WTC11 (cell line): ENCODE measurements around the gene HIBADH. TPM values are rescaled to one million over a fixed set of nuclear protein-coding genes. Genes with fewer than 3 reads are reported as not detected.
A peak's percentile ranks its signal among the peaks of the same experiment; 100 is the strongest.

Experiments used
- ATAC-seq: fragments of 200-7000 bp; cut with Tn5 transposase; 2 replicates; pipeline ENCODE4 v1.10.0; 2021; ENCODE audit warnings: mild to moderate bottlenecking, moderate library complexity
- CTCF ChIA-PET: fragments of 300-600 bp; sonication (Branson Sonifier 250); formaldehyde crosslinking; loops from one replicate; lab custom pipeline; 2021; ENCODE audit warnings: antibody characterized with exemption; lab: Charles Lee
- POLR2A ChIA-PET: fragments of 350-600 bp; sonication (Branson Sonifier 250); formaldehyde crosslinking; loops from one replicate; lab custom pipeline; 2021; ENCODE audit warnings: antibody characterized with exemption; lab: Charles Lee
- DNase-seq: peaks from one replicate; pipeline ENCODE4 v3.0.0; 2021; ENCODE audit warnings: low spot score
- H3K27ac Mint-ChIP-seq: 2 replicates; pipeline ENCODE4 v1.8.0; 2021; ENCODE audit warnings: mixed read lengths
- H3K27me3 Mint-ChIP-seq: 2 replicates; pipeline ENCODE4 v1.8.0; 2021; ENCODE audit warnings: low read depth, mild to moderate bottlenecking, moderate library complexity, mixed read lengths
- H3K36me3 Mint-ChIP-seq: 2 replicates; pipeline ENCODE4 v1.8.0; 2021; ENCODE audit warnings: mixed read lengths
- H3K4me1 Mint-ChIP-seq: 2 replicates; pipeline ENCODE4 v1.8.0; 2022; ENCODE audit warnings: mixed read lengths
- H3K4me3 Mint-ChIP-seq: 2 replicates; pipeline ENCODE4 v1.8.0; 2021; ENCODE audit warnings: mild to moderate bottlenecking, moderate library complexity, mixed read lengths
- H3K9me3 Mint-ChIP-seq: 2 replicates; pipeline ENCODE4 v1.8.0; 2021; ENCODE audit warnings: mixed read lengths
- CDX4 ChIP-seq: fragments of 250-450 bp; sonication (Bioruptor Pico); IDR thresholded peaks from 2 replicates; pipeline ENCODE4 v1.9.0; 2021; ENCODE audit warnings: moderate library complexity, mild to moderate bottlenecking, inconsistent platforms, borderline replicate concordance
- E2F5 ChIP-seq: sonication (generic); formaldehyde crosslinking; IDR thresholded peaks from 2 replicates; pipeline ENCODE4 v1.8.1; 2022; ENCODE audit warnings: mild to moderate bottlenecking, moderate library complexity, missing genetic modification reagents
- ELF4 ChIP-seq: sonication (generic); formaldehyde crosslinking; IDR thresholded peaks from 2 replicates; pipeline ENCODE4 v1.8.1; 2022; ENCODE audit warnings: low read depth, mild to moderate bottlenecking, moderate library complexity, missing genetic modification reagents
- ETV6 ChIP-seq: sonication (generic); formaldehyde crosslinking; IDR thresholded peaks from 2 replicates; pipeline ENCODE4 v1.8.1; 2022; ENCODE audit warnings: mild to moderate bottlenecking, missing genetic modification reagents
- FOXK1 ChIP-seq: sonication (generic); formaldehyde crosslinking; IDR thresholded peaks from 2 replicates; pipeline ENCODE4 v1.8.0; 2022; ENCODE audit warnings: mild to moderate bottlenecking, moderate library complexity, missing genetic modification reagents
- FOXP4 ChIP-seq: sonication (generic); formaldehyde crosslinking; IDR thresholded peaks from 2 replicates; pipeline ENCODE4 v1.8.0; 2022; ENCODE audit warnings: mild to moderate bottlenecking, missing genetic modification reagents
- GABPB1 ChIP-seq: sonication (generic); formaldehyde crosslinking; IDR thresholded peaks from 2 replicates; pipeline ENCODE4 v1.8.1; 2023; ENCODE audit warnings: mild to moderate bottlenecking, missing genetic modification reagents
- NR1H2 ChIP-seq: sonication (generic); formaldehyde crosslinking; IDR thresholded peaks from 2 replicates; pipeline ENCODE4 v1.9.0; 2021; ENCODE audit warnings: mild to moderate bottlenecking, moderate library complexity, missing genetic modification reagents
- OVOL2 ChIP-seq: fragments of 250-450 bp; sonication (Bioruptor Pico); IDR thresholded peaks from 2 replicates; pipeline ENCODE4 v1.9.0; 2021; ENCODE audit warnings: mild to moderate bottlenecking, borderline replicate concordance
- RELA ChIP-seq: sonication (generic); formaldehyde crosslinking; IDR thresholded peaks from 2 replicates; pipeline ENCODE4 v1.8.1; 2022; ENCODE audit warnings: missing genetic modification reagents, mild to moderate bottlenecking, borderline replicate concordance
- RORB ChIP-seq: fragments of 250-450 bp; sonication (Bioruptor Pico); IDR thresholded peaks from 2 replicates; pipeline ENCODE4 v1.9.0; 2021; ENCODE audit warnings: mild to moderate bottlenecking
- TCF7 ChIP-seq: sonication (generic); formaldehyde crosslinking; IDR thresholded peaks from 2 replicates; pipeline ENCODE4 v1.8.0; 2022; ENCODE audit warnings: mild to moderate bottlenecking, low read depth, missing genetic modification reagents, moderate library complexity
- USF2 ChIP-seq: sonication (generic); formaldehyde crosslinking; IDR thresholded peaks from 2 replicates; pipeline ENCODE4 v1.8.1; 2023; ENCODE audit warnings: mild to moderate bottlenecking, missing genetic modification reagents, moderate library complexity
- ZNF121 ChIP-seq: sonication (generic); formaldehyde crosslinking; IDR thresholded peaks from 2 replicates; pipeline ENCODE4 v1.8.0; 2023; ENCODE audit warnings: missing genetic modification reagents
- ZNF423 ChIP-seq: fragments of 250-450 bp; sonication (Bioruptor Pico); IDR thresholded peaks from 2 replicates; pipeline ENCODE4 v2.1.2; 2022; ENCODE audit warnings: mild to moderate bottlenecking, moderate library complexity
- total RNA-seq: library from RNA; stranded (reverse); gene quantifications from 3 replicates; pipeline ENCODE4 v1.2.3, GENCODE V29; 2021
- TF ChIP-seq, protein P1 (sequence below): sonication (generic); formaldehyde crosslinking; IDR thresholded peaks from 2 replicates; pipeline ENCODE4 v1.8.1; 2023; ENCODE audit warnings: mild to moderate bottlenecking, moderate library complexity, missing genetic modification reagents
- TF ChIP-seq, protein P2 (sequence below): fragments of 250-450 bp; sonication (Bioruptor Pico); IDR thresholded peaks from 2 replicates; pipeline ENCODE4 v1.9.0; 2021; ENCODE audit warnings: mild to moderate bottlenecking
- TF ChIP-seq, protein P3 (sequence below): sonication (generic); formaldehyde crosslinking; conservative IDR thresholded peaks from 2 replicates; pipeline ENCODE4 v1.8.1; 2023; ENCODE audit warnings: mild to moderate bottlenecking, low read depth, missing genetic modification reagents, moderate library complexity
- TF ChIP-seq, protein P4 (sequence below): sonication (generic); formaldehyde crosslinking; IDR thresholded peaks from 2 replicates; pipeline ENCODE4 v1.8.0; 2023; ENCODE audit warnings: missing genetic modification reagents

Gene HIBADH
- total RNA-seq, 1 experiment from 2014 or later = 27.9 TPM

DNA sequence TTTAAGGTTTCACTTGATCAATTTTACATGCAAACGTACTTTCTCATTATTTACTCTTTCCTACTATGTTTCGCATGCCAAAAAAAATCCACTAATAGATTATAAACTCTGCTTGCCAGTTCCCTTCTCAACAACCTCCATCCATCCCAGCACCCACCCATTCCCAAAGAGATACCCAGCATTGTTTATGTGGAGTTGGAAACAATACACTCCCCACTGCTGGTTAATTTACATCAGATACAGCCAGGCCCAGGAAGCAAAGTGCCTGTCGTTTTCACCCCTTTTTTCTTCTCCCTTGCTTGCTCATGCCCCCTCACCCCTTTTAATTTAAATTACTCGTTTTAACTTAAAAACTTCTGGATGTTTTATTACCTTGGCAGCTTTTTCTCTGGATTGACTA, 59.9 kb downstream of the HIBADH start:
- Mint-ChIP-seq H3K9me3 (peaks cover 3% of the 10 kb centered on the region), H3K27ac (peak overlapping the region; percentile 89), H3K36me3 (peaks cover 3% of the 10 kb centered on the region; the same call in 1 of the 2 replicates), H3K4me3 (peak overlapping the region; percentile 60), H3K4me1 (peaks cover 66% of the 10 kb centered on the region), H3K27me3 (no peaks in the 10 kb centered on the region)
- CTCF ChIA-PET = no interaction called here
- peak; percentile 98 for ATAC-seq
- peak; percentile 33 for DNase-seq
- POLR2A ChIA-PET = no interaction called here
- TF ChIP-seq USF2 = no peak
- TF ChIP-seq ELF4 (CRISPR knock-in tag) = no peak
- no peak for TF ChIP-seq NR1H2 (CRISPR knock-in tag)
- TF ChIP-seq OVOL2 (CRISPR knock-in tag) = no peak
- TF ChIP-seq ZNF121 (CRISPR knock-in tag) = no peak
- no peak for TF ChIP-seq GABPB1 (CRISPR knock-in tag)
- TF ChIP-seq, protein P1, sequence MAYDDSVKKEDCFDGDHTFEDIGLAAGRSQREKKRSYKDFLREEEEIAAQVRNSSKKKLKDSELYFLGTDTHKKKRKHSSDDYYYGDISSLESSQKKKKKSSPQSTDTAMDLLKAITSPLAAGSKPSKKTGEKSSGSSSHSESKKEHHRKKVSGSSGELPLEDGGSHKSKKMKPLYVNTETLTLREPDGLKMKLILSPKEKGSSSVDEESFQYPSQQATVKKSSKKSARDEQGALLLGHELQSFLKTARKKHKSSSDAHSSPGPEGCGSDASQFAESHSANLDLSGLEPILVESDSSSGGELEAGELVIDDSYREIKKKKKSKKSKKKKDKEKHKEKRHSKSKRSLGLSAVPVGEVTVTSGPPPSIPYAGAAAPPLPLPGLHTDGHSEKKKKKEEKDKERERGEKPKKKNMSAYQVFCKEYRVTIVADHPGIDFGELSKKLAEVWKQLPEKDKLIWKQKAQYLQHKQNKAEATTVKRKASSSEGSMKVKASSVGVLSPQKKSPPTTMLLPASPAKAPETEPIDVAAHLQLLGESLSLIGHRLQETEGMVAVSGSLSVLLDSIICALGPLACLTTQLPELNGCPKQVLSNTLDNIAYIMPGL (CRISPR knock-in tag) = no peak
- TF ChIP-seq, protein P2, sequence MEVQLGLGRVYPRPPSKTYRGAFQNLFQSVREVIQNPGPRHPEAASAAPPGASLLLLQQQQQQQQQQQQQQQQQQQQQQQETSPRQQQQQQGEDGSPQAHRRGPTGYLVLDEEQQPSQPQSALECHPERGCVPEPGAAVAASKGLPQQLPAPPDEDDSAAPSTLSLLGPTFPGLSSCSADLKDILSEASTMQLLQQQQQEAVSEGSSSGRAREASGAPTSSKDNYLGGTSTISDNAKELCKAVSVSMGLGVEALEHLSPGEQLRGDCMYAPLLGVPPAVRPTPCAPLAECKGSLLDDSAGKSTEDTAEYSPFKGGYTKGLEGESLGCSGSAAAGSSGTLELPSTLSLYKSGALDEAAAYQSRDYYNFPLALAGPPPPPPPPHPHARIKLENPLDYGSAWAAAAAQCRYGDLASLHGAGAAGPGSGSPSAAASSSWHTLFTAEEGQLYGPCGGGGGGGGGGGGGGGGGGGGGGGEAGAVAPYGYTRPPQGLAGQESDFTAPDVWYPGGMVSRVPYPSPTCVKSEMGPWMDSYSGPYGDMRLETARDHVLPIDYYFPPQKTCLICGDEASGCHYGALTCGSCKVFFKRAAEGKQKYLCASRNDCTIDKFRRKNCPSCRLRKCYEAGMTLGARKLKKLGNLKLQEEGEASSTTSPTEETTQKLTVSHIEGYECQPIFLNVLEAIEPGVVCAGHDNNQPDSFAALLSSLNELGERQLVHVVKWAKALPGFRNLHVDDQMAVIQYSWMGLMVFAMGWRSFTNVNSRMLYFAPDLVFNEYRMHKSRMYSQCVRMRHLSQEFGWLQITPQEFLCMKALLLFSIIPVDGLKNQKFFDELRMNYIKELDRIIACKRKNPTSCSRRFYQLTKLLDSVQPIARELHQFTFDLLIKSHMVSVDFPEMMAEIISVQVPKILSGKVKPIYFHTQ = no peak
- no peak for TF ChIP-seq RELA (CRISPR knock-in tag)
- TF ChIP-seq, protein P3, sequence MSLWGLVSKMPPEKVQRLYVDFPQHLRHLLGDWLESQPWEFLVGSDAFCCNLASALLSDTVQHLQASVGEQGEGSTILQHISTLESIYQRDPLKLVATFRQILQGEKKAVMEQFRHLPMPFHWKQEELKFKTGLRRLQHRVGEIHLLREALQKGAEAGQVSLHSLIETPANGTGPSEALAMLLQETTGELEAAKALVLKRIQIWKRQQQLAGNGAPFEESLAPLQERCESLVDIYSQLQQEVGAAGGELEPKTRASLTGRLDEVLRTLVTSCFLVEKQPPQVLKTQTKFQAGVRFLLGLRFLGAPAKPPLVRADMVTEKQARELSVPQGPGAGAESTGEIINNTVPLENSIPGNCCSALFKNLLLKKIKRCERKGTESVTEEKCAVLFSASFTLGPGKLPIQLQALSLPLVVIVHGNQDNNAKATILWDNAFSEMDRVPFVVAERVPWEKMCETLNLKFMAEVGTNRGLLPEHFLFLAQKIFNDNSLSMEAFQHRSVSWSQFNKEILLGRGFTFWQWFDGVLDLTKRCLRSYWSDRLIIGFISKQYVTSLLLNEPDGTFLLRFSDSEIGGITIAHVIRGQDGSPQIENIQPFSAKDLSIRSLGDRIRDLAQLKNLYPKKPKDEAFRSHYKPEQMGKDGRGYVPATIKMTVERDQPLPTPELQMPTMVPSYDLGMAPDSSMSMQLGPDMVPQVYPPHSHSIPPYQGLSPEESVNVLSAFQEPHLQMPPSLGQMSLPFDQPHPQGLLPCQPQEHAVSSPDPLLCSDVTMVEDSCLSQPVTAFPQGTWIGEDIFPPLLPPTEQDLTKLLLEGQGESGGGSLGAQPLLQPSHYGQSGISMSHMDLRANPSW = no peak
- TF ChIP-seq FOXK1 (CRISPR knock-in tag) = peak; percentile 38; the same call in 1 of the 2 replicates
- TF ChIP-seq RORB (CRISPR knock-in tag) = no peak
- TF ChIP-seq FOXP4 = peak; percentile 74
- TF ChIP-seq ETV6 (CRISPR knock-in tag) = no peak
- TF ChIP-seq ZNF423 (CRISPR knock-in tag) = peak; percentile 87
- TF ChIP-seq E2F5 (CRISPR knock-in tag) = no peak
- TF ChIP-seq TCF7 (CRISPR knock-in tag) = no peak
- TF ChIP-seq CDX4 (CRISPR knock-in tag) = no peak
- TF ChIP-seq, protein P4, sequence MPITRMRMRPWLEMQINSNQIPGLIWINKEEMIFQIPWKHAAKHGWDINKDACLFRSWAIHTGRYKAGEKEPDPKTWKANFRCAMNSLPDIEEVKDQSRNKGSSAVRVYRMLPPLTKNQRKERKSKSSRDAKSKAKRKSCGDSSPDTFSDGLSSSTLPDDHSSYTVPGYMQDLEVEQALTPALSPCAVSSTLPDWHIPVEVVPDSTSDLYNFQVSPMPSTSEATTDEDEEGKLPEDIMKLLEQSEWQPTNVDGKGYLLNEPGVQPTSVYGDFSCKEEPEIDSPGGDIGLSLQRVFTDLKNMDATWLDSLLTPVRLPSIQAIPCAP (CRISPR knock-in tag) = no peak
